ENCODE data around the gene TNFAIP8L2.

GRCh38 chr1:151146412-151147131, 9.9 kb upstream of the TNFAIP8L2 start, which contains the start of gene SEMA6C:
- TF ChIP-seq, protein P1, sequence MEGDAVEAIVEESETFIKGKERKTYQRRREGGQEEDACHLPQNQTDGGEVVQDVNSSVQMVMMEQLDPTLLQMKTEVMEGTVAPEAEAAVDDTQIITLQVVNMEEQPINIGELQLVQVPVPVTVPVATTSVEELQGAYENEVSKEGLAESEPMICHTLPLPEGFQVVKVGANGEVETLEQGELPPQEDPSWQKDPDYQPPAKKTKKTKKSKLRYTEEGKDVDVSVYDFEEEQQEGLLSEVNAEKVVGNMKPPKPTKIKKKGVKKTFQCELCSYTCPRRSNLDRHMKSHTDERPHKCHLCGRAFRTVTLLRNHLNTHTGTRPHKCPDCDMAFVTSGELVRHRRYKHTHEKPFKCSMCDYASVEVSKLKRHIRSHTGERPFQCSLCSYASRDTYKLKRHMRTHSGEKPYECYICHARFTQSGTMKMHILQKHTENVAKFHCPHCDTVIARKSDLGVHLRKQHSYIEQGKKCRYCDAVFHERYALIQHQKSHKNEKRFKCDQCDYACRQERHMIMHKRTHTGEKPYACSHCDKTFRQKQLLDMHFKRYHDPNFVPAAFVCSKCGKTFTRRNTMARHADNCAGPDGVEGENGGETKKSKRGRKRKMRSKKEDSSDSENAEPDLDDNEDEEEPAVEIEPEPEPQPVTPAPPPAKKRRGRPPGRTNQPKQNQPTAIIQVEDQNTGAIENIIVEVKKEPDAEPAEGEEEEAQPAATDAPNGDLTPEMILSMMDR (conservative IDR thresholded peaks at IDR 0.05; ENCODE audit: low read depth, low read length) = no peak
- no peak for TF ChIP-seq EZH2 (IDR thresholded peaks at IDR 0.05; ENCODE audit: borderline replicate concordance, low read depth, low read length, poor library complexity, severe bottlenecking)

All from A673 (cell line).